HL-60 (cell line): ENCODE results near the gene TRAIP.
A peak's percentile ranks its signal among the peaks of the same experiment; 100 is the strongest.
"Not testable (repeated sequence)": the region's sequence is repeated elsewhere in the genome, so short reads cannot be mapped to it uniquely, and the experiment has no call there.

Experiments used
- DNase-seq, 2 experiments: peaks; one replicate each; pipeline ENCODE4 v3.0.0-alpha.2; 2010 to 2020; ENCODE audit warnings: low read depth in 1 of 2, low spot score in 1 of 2
- H3K27ac ChIP-seq: fragments of 250-450 bp; sonication (Bioruptor Pico); replicated peaks from 2 replicates; pipeline ENCODE4 v1.5.1; 2020; ENCODE audit warnings: mild to moderate bottlenecking, moderate library complexity
- H3K27me3 ChIP-seq: fragments of 250-450 bp; sonication (Bioruptor Pico); 2 replicates; pipeline ENCODE4 v1.5.1; 2021; ENCODE audit warnings: mild to moderate bottlenecking, moderate library complexity; ENCODE audit not compliant: insufficient read depth, poor library complexity, severe bottlenecking
- H3K4me3 ChIP-seq: replicated peaks from 2 replicates; pipeline ENCODE4 v1.5.1; 2011; ENCODE audit warnings: mild to moderate bottlenecking, control low read depth, low read length; ENCODE audit not compliant: insufficient read depth
- GABPA ChIP-seq: IDR thresholded peaks from 2 replicates; pipeline ENCODE4 v1.6.1; 2012; ENCODE audit warnings: low read depth
- POLR2AphosphoS5 ChIP-seq: IDR thresholded peaks from 2 replicates; pipeline ENCODE4 v1.6.1; 2012; ENCODE audit warnings: low read depth
- REST ChIP-seq: IDR thresholded peaks from 2 replicates; pipeline ENCODE4 v1.6.1; 2012; ENCODE audit warnings: low read depth; ENCODE audit not compliant: insufficient replicate concordance
- SPI1 ChIP-seq: IDR thresholded peaks from 2 replicates; pipeline ENCODE4 v1.6.1; 2012; ENCODE audit warnings: low read depth, mild to moderate bottlenecking, borderline replicate concordance
- TF ChIP-seq, protein P1 (sequence below): IDR thresholded peaks from one replicate; pipeline ENCODE4 v1.5.1; 2011; ENCODE audit warnings: low read length, control low read depth, inconsistent platforms; ENCODE audit not compliant: insufficient read depth

TRAIP gene

DNA sequence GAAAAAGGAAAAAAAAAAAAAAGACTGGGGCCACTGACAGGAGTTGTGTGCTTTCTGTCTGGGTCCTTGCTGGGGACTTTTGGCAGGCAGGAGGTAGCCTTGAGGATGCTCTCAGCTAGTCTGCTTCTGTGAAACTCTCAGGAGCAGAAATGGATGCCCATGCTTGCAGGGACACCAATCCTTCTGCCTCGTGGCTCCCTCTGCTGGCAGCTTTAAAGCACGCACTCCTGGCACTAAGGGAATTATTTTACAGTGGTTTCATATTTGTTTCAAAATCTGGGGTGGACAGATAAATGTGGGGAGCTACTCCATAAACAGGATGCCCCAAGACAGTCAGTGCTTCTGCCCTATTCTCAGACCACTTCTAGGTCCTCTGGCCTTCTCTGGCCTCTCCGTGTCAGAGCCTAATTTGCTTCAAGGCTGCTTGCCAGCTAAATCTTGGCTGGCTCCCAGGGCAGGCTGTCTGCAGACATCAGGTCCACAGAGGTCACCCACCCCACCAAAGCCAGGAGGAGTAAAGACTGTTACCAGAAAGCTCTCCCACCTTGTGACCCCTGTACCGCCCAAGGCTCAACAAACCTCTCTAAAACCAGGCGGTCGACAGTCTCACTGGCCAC lies 17.1 kb downstream of the TRAIP start:
- DNase-seq: peak; percentile 43 to 82
- H3K27ac ChIP-seq: no peak overlapping the region
- TF ChIP-seq, protein P1, sequence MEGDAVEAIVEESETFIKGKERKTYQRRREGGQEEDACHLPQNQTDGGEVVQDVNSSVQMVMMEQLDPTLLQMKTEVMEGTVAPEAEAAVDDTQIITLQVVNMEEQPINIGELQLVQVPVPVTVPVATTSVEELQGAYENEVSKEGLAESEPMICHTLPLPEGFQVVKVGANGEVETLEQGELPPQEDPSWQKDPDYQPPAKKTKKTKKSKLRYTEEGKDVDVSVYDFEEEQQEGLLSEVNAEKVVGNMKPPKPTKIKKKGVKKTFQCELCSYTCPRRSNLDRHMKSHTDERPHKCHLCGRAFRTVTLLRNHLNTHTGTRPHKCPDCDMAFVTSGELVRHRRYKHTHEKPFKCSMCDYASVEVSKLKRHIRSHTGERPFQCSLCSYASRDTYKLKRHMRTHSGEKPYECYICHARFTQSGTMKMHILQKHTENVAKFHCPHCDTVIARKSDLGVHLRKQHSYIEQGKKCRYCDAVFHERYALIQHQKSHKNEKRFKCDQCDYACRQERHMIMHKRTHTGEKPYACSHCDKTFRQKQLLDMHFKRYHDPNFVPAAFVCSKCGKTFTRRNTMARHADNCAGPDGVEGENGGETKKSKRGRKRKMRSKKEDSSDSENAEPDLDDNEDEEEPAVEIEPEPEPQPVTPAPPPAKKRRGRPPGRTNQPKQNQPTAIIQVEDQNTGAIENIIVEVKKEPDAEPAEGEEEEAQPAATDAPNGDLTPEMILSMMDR: peak; percentile 91
- no peak for TF ChIP-seq REST
- no peak overlapping the region for H3K4me3 ChIP-seq
- H3K27me3 ChIP-seq: no peaks in the 10 kb centered on the region

- peak in 1 of 2 experiments; percentile 48 for DNase-seq
- H3K4me3 ChIP-seq: no peak overlapping the region
- H3K27me3 ChIP-seq: no peaks in the 10 kb centered on the region
- H3K27ac ChIP-seq: no peak overlapping the region
- TF ChIP-seq REST (no peak), POLR2AphosphoS5 (no peak), GABPA (no peak), SPI1 (no peak)
- TF ChIP-seq, protein P1: no peak
Measured at GRCh38 chr3:49831341-49831740, 25.0 kb downstream of the TRAIP start.

- H3K4me3 ChIP-seq: no peak overlapping the region
- DNase-seq: no peak
- no peaks in the 10 kb centered on the region for H3K27me3 ChIP-seq
- TF ChIP-seq GABPA (no peak), REST (no peak), POLR2AphosphoS5 (no peak)
- TF ChIP-seq, protein P1: no peak
- no peak overlapping the region for H3K27ac ChIP-seq
Measured at GRCh38 chr3:49826016-49826415, 30.3 kb downstream of the TRAIP start.

GRCh38 chr3:49823131-49823530 lies 33.2 kb downstream of the TRAIP start:
- not testable (repeated sequence) for DNase-seq, H3K27me3 ChIP-seq, H3K27ac ChIP-seq, H3K4me3 ChIP-seq
